KOPT-K1 (cell line): ENCODE results near the gene ME2.
"Not testable (repeated sequence)": the region's sequence is repeated elsewhere in the genome, so short reads cannot be mapped to it uniquely, and the experiment has no call there.

Experiments used
- H3K27ac ChIP-seq: fragments of 200-600 bp; sonication (generic); 2 replicates; pipeline ENCODE4 v1.5.1; 2016; ENCODE audit warnings: antibody characterized with exemption, mild to moderate bottlenecking, low read depth, low read length; ENCODE audit not compliant: poor library complexity, severe bottlenecking
- H3K36me3 ChIP-seq: fragments of 200-600 bp; sonication (generic); 2 replicates; pipeline ENCODE4 v1.5.1; 2017; ENCODE audit warnings: antibody characterized with exemption, mild to moderate bottlenecking, low read length, moderate library complexity; ENCODE audit not compliant: insufficient read depth
- H3K9me3 ChIP-seq: fragments of 200-600 bp; sonication (generic); 2 replicates; pipeline ENCODE4 v1.5.1; 2017; ENCODE audit warnings: antibody characterized with exemption, low read length, mild to moderate bottlenecking; ENCODE audit not compliant: insufficient read depth, poor library complexity, severe bottlenecking

ME2 gene

DNA sequence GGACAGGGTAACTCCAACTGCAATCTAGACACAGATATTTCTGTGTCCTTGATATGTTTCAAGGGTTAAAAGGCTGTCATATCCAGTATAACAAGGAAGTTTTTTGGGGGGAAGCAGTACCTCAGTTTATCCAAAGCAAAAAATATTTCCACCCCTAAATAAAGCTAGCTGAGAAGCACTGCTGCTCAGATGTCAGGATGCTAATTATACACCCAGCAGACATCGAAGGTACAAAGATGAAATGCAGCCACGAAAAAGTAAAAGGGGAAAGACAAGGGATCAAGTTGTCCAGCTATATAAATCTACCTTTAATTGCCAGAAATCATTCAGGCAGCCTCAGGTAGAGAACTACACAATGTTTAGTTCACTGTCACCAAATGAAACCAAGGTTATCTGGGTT lies 115.1 kb downstream of the ME2 start:
- H3K36me3 ChIP-seq = no peaks in the 10 kb centered on the region
- H3K27ac ChIP-seq = no peak overlapping the region
- no peaks in the 10 kb centered on the region for H3K9me3 ChIP-seq

DNA sequence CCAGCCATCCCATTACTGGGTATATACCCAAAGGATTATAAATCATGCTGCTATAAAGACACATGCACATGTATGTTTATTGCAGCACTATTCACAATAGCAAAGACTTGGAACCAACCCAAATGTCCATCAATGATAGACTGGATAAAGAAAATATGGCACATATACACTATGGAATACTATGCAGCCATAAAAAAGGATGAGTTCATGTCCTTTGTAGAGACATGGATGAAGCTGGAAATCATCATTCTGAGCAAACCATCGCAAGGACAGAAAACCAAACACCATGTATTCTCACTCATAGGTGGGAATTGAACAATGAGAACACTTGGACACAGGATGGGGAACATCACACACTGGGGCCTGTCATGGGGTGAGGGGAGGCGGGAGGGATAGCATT lies 124.3 kb downstream of the ME2 start:
- H3K9me3 ChIP-seq, H3K27ac ChIP-seq, H3K36me3 ChIP-seq: not testable (repeated sequence)
